Measurements from ENCODE around the gene DUSP21.
"Not testable (repeated sequence)": the region's sequence is repeated elsewhere in the genome, so short reads cannot be mapped to it uniquely, and the experiment has no call there.

Gene DUSP21

DNA sequence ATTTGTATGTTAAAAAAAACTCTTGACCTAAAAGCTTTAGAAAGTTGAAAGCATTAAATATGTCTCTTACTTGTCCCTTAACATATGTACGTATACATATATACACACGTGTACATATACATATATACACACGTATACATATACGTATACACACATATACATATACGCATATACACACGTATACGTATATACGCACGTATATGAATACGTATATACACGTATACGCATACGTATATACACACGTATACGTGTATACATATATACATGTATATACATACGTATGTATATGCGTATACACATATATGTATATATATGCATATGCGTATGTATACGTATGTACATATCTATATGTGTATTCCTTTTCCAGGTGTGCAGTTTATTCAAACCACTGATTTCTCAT, 32.9 kb downstream of the DUSP21 start:
- DNase-seq: no peak

DNA sequence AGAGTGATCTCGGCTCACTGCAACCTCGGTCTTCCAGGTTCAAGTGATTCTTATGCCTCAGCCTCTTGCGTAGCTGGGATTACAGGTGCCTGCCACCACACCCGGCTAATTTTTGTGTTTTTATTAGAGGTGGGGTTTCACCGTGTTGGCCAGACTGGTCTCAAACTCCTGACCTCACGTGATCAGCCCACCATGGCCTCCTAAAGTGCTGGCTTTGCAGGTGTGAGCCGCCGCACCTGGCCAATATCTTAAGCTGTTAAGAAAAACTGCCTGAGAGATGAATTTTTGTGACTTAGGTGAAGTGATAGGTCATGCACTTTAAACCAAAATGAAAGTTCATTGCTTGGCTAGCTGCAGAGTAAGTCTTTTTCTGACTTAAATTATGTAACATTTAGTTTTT, 35.0 kb downstream of the DUSP21 start:
- DNase-seq: no peak

DNA sequence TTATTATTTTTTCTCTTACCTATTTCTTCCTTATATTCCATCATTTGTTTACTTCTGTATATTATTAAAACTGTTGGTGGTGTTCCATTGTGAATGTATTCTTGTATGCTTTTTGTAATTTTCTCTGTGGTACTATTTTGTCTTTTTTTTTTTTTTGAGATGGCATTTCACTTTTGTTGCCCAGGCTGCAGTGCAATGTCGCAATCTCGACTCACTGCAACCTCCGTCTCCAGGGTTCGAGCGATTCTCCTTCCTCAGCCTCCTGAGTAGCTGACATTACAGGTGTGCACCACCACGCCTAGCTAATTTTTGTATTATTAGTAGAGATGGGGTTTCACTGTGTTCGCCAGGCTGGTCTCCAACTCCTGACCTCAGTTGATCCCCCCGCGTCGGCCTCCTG, 37.7 kb downstream of the DUSP21 start:
- no peak for DNase-seq

DNA sequence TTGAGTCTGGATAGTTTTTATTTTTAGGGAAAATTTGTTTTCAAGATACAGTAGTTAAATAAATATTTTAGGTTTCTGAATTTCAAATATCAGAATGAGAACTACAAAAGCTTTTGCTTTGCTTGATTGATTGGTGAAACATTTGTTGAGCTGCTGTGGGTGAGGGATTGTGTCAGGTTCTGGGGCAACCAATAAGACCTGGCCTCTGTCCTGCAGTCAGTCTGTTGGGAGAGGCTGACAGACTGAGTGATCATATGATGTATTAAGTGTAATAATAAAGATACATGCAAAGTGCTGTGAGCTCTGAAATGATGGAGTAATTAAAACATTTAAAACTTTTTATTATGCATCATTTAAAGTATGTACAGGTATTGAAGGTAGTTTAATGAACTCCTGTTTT, 38.8 kb downstream of the DUSP21 start:
- no peak for DNase-seq

DNA sequence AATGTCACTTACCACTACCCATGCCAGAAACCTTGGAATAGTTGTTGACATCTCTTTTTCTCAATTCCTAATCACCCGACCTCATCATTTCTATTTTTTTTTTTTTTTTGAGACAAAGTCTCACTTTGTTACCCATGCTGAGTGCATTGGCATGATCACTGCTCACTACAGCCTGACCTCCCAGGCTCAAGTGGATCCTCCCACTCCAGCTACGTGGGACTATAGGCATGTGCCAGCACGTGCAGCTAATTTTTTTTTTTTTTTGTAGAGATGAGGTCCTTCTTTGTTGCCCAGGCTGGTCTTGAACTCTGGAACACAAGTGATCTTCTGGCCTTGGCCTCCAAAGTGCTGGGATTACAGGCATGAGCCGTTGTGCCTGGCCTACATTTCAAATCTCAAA, 41.1 kb downstream of the DUSP21 start:
- no peak for DNase-seq

DNA sequence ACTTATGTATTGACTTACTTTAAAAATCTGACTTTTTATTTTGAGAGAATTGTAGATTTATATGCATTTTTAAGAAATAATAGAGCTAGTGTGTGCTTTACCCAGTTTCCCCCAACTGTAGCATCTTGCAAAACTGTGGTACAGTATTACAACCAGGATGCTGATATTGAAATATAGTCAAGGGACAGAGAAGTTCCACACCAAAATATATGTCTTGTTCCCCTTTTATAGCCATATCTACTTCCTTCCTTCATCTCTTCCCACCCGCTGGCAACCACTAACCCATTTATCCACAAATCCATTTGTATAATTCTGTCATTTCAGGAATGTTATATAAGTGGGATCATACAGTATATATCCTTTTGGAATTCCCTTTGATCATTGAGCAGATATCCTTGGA, 46.0 kb downstream of the DUSP21 start:
- no peak for DNase-seq

DNA sequence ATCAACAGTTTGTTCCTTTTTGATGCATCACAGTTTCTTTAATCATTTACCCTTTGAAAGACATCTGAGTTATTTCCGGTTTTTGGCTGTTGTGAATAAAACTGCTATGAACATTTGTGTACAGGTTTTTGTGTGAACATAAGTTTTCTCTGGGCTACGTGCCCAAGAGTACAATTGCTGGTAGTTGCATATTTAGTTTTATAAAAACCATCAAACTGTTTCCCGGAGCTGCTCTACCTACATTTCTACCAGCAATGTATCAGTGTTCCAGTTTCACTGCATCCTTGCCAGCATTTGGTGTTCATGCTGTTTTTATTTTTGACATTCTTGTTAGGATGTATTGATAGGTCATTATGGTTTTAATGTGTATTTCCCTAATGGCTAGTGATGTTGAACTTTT, 46.4 kb downstream of the DUSP21 start:
- DNase-seq: no peak

DNA sequence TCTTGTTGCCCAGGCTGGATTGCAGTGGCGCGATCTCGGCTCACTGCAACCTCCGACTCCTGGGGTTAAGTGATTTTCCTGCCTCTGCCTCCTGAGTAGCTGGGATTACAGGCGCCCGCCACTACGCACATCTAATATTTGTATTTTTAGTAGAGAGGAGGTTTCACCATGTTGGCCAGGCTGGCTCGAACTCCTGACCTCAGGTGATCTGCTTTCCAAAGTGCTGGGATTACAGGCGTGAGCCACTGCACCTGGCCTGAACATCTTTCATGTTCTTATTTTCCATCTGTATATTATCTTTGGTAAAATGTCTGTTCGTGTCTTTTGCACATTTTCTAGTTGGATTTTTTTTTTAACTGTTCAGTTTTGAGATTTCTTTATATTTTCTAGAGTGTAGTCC, 46.9 kb downstream of the DUSP21 start:
- DNase-seq: not testable (repeated sequence)

DNA sequence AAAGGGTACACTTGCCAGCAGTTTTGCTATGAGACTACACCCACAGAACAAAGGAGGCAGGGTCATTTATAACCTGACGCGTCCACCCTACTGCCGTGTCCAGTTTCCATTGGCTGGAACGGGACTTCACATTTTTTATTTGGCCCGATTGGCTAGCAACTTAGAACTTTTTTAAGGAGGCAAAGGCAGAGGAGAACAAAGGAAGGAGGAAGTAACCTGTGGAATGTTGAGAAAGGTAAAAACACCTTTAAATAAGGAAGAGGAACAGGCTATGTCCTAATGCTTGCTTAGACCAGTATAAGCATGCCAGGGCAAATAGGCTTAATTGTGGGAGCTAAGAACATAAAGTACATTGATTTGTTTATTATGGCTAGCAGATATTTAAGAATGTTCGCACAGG, 47.8 kb downstream of the DUSP21 start:
- DNase-seq: no peak
